ENCODE results near the gene FAM227A.
A peak's percentile ranks its signal among the peaks of the same experiment; 100 is the strongest.
"Not testable (repeated sequence)": the region's sequence is repeated elsewhere in the genome, so short reads cannot be mapped to it uniquely, and the experiment has no call there.

Gene FAM227A

DNA sequence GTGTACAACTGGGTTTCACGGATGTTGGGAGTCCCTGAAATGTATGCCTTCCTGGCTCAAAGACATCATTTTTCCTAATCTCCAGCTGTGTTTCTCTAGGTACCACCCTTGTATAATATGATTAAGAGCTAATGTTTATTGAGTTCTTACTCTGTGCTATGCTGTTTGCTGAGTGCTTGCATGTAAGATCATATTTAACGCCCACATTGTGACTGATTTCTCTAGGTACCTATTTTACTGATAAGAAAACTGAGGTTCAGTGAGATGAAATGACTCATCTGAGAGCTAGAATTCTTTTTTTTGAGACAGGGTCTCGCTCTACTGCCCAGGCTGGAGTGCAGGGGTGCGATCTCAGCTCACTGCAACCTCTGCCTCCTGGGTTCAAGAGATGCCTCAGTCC lies 42.6 kb downstream of the FAM227A start:
- no peaks in the 10 kb centered on the region for H3K4me1 Mint-ChIP-seq (ENCODE audit: low read depth in 2 of 2)
- no peak overlapping the region for H3K4me3 Mint-ChIP-seq
- peaks cover 34 to 52% of the 10 kb centered on the region in 2 donors for H3K27me3 Mint-ChIP-seq
- ATAC-seq (replicated peaks) (no peak), DNase-seq (no peak)
- no peaks in the 10 kb centered on the region for H3K36me3 Mint-ChIP-seq (ENCODE audit: insufficient read depth)
- H3K9me3 Mint-ChIP-seq, result peaks cover 0 to 6% of the 10 kb centered on the region in 2 donors
- no peak overlapping the region for H3K27ac Mint-ChIP-seq

DNA sequence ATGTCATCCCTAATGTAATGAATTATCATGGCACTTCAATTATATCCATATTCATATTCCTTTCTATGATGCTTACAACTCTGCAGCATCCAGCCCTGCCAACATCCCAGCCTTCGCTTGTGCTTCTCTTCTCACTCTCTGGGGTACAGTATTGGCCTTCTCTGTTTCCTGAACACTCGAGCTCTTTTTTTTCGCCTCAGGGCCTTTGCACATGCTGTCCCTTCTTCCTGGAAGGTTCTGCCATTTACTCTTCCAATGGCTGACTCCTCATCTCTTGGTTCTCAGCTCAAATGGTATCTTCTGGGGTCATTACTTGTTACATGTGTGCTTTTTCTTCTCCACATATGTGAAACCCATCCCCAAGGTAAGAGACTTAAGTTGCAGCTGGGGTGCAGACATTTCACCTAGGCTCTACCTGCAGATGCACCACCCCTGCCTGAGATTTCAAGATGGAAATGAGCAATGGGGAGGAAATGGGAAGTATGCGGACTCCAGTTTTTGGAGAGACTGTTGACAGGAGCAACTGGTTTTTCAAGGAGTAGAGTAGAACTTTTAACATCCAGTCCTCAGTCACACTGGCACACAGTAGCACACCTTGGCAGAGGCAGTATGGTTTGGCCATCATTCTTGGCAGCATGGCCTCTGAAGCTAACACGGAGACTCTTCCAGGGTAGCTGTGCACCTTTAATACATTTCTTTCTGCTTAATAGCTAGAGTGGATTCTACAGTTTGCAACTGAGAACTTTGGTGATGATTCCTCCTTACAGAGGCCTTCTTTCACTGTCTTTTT lies 43.8 kb downstream of the FAM227A start:
- H3K4me3 Mint-ChIP-seq, result no peak overlapping the region
- H3K27me3 Mint-ChIP-seq, result peaks cover 23 to 44% of the 10 kb centered on the region in 2 donors
- H3K4me1 Mint-ChIP-seq (ENCODE audit: low read depth in 2 of 2), result no peaks in the 10 kb centered on the region
- no peaks in the 10 kb centered on the region for H3K9me3 Mint-ChIP-seq
- no peaks in the 10 kb centered on the region for H3K36me3 Mint-ChIP-seq (ENCODE audit: insufficient read depth)
- no peak overlapping the region for H3K27ac Mint-ChIP-seq
- ATAC-seq (replicated peaks) (no peak), DNase-seq (no peak)

DNA sequence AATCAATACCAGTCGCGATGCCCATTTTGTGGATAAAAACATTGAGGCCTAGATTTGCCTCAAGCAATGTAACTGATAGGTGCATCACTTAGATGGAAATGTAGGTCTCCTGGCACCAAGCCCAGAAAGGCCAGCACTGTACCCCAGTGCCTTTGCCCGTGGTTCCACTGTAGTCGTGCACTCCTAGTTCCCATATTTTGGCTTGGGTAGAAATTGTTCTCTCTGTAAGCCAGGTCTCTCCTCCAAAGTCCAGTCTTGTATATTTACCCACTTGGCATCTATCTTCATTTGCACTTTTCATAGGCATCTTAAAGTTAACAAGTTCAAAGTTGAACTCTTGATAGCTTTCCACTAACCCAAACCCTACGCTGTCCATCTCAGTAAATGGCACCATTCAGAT lies 44.6 kb downstream of the FAM227A start:
- no peaks in the 10 kb centered on the region for H3K9me3 Mint-ChIP-seq
- DNase-seq, result no peak
- no peak overlapping the region for H3K4me3 Mint-ChIP-seq

GRCh38 chr22:38610234-38610633 lies 46.0 kb downstream of the FAM227A start:
- Mint-ChIP-seq H3K9me3 (no peaks in the 10 kb centered on the region), H3K36me3 (ENCODE audit: insufficient read depth) (no peaks in the 10 kb centered on the region), H3K27me3 (peaks cover 9 to 39% of the 10 kb centered on the region in 2 donors), H3K27ac (no peak overlapping the region), H3K4me1 (ENCODE audit: low read depth in 2 of 2) (no peaks in the 10 kb centered on the region), H3K4me3 (no peak overlapping the region)
- no peak for DNase-seq
- no peak for ATAC-seq (replicated peaks)

More for the DNA sequence above, 44.6 kb downstream of the FAM227A start:
- no peaks in the 10 kb centered on the region for H3K36me3 Mint-ChIP-seq (ENCODE audit: insufficient read depth)
- ATAC-seq (replicated peaks), result no peak
- H3K27me3 Mint-ChIP-seq, result peaks cover 14 to 44% of the 10 kb centered on the region in 2 donors
- H3K4me1 Mint-ChIP-seq (ENCODE audit: low read depth in 2 of 2), result no peaks in the 10 kb centered on the region
- H3K27ac Mint-ChIP-seq, result no peak overlapping the region

- DNase-seq, result no peak
- Mint-ChIP-seq H3K36me3 (ENCODE audit: insufficient read depth) (no peaks in the 10 kb centered on the region), H3K27ac (no peak overlapping the region)
These were observed 47.0 kb downstream of the FAM227A start for GRCh38 chr22:38608992-38609750.

GRCh38 chr22:38607680-38608079 lies 48.5 kb downstream of the FAM227A start:
- Mint-ChIP-seq H3K27me3 (peaks cover 11 to 31% of the 10 kb centered on the region in 2 donors), H3K4me3 (no peak overlapping the region), H3K9me3 (no peaks in the 10 kb centered on the region), H3K4me1 (ENCODE audit: low read depth in 2 of 2) (no peaks in the 10 kb centered on the region), H3K27ac (no peak overlapping the region), H3K36me3 (ENCODE audit: insufficient read depth) (no peaks in the 10 kb centered on the region)
- DNase-seq, result no peak
- no peak for ATAC-seq (replicated peaks)

More at GRCh38 chr22:38608992-38609750, 47.0 kb downstream of the FAM227A start:
- Mint-ChIP-seq H3K27me3 (peaks cover 5 to 31% of the 10 kb centered on the region in 2 donors), H3K9me3 (no peaks in the 10 kb centered on the region), H3K4me3 (no peak overlapping the region), H3K4me1 (ENCODE audit: low read depth in 2 of 2) (no peaks in the 10 kb centered on the region)
- no peak for ATAC-seq (replicated peaks)

DNA sequence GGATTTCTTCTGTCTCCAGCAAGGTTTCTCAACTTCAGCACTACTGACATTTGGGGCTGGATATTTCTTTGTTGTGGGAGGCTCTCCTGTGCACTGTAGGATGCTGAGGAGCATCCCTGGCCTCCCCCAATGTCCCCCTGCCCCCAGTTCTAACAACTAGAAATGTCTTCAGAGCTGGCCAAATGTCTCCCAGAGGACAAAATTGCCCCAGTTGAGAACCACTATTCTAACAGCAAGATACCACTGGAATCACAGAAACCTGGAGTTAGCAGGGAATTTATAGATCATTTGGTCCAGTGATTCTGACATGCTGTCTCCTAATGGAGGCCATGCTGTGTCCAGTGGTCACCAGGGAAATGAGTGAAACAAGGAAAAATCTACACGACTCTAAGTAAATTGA lies 54.0 kb downstream of the FAM227A start:
- Mint-ChIP-seq H3K36me3 (ENCODE audit: insufficient read depth) (no peaks in the 10 kb centered on the region), H3K4me1 (ENCODE audit: low read depth in 2 of 2) (no peaks in the 10 kb centered on the region), H3K27me3 (peaks cover 30 to 37% of the 10 kb centered on the region in 2 donors)

DNA sequence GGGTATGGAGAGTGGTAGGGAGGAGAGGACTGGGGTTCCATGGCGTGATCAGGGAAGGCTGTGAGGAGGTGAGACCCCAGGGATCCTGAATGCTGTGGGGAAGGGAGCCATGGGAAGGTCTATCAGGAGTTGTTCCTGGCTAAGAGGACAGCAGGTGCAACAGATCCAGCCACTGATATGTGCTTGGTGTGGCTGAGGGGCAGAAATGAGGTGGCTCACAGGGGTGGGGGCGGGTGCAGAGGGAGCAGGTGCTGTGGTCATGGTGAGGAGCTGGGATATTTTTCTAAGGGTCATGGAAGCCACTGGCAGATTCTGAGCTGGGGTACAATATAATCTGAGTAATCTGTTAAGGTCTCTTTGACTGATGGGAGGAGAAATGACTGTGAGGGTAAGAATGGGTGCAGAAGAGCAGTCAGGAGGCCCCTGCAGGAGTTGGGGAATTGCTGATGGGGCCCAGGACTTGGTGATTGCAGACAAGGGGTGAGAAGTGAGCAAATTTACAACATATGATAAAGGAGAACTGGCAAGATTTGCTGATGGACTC lies 54.9 kb downstream of the FAM227A start:
- H3K27ac Mint-ChIP-seq, result no peak overlapping the region
- no peaks in the 10 kb centered on the region for H3K4me1 Mint-ChIP-seq (ENCODE audit: low read depth in 2 of 2)
- peaks cover 29 to 37% of the 10 kb centered on the region in 2 donors for H3K27me3 Mint-ChIP-seq
- H3K9me3 Mint-ChIP-seq, result no peaks in the 10 kb centered on the region
- no peaks in the 10 kb centered on the region for H3K36me3 Mint-ChIP-seq (ENCODE audit: insufficient read depth)
- DNase-seq, result no peak
- ATAC-seq (replicated peaks), result no peak
- no peak overlapping the region for H3K4me3 Mint-ChIP-seq

More for the DNA sequence above, 54.0 kb downstream of the FAM227A start:
- no peak for ATAC-seq (replicated peaks)
- Mint-ChIP-seq H3K27ac (no peak overlapping the region), H3K9me3 (no peaks in the 10 kb centered on the region), H3K4me3 (no peak overlapping the region)
- DNase-seq, result no peak

GRCh38 chr22:38599466-38599865 lies 56.7 kb downstream of the FAM227A start:
- Mint-ChIP-seq H3K4me1 (ENCODE audit: low read depth in 2 of 2) (no peaks in the 10 kb centered on the region), H3K27me3 (peaks cover 41 to 47% of the 10 kb centered on the region in 2 donors), H3K4me3 (no peak overlapping the region), H3K27ac (no peak overlapping the region), H3K9me3 (no peaks in the 10 kb centered on the region), H3K36me3 (ENCODE audit: insufficient read depth) (no peaks in the 10 kb centered on the region)
- DNase-seq (no peak), ATAC-seq (replicated peaks) (no peak)

DNA sequence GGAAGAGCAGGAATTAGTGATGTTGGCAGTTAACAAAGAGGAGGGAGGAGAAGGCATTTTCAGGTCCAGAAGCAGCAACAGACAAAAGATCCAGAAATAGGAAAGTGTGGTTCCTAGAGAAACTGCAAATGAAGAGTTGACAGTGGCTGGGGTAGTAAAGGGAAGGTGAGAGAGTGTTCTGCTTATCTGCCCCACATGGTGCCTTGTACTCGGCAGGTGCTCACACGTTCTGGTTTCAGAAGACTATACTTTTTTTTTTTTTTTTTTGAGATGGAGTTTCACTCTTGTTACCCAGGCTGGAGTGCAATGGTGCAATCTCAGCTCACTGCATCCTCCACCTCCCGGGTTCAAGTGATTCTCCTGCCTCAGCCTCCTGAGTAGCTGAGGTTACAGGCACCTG lies 73.3 kb downstream of the FAM227A start:
- H3K27ac Mint-ChIP-seq; H3K4me1 Mint-ChIP-seq (ENCODE audit: low read depth in 2 of 2); H3K36me3 Mint-ChIP-seq (ENCODE audit: insufficient read depth); H3K4me3 Mint-ChIP-seq; H3K9me3 Mint-ChIP-seq; DNase-seq; ATAC-seq (replicated peaks): not testable (repeated sequence)
- peaks cover 15 to 36% of the 10 kb centered on the region in 2 donors for H3K27me3 Mint-ChIP-seq

GRCh38 chr22:38578505-38578904 lies 77.7 kb downstream of the FAM227A start:
- Mint-ChIP-seq H3K36me3 (ENCODE audit: insufficient read depth) (no peaks in the 10 kb centered on the region), H3K4me3 (no peak overlapping the region), H3K9me3 (no peaks in the 10 kb centered on the region), H3K27me3 (peaks cover 15 to 36% of the 10 kb centered on the region in 2 donors), H3K4me1 (ENCODE audit: low read depth in 2 of 2) (no peaks in the 10 kb centered on the region), H3K27ac (no peak overlapping the region)
- ATAC-seq (replicated peaks), result no peak
- DNase-seq, result no peak

DNA sequence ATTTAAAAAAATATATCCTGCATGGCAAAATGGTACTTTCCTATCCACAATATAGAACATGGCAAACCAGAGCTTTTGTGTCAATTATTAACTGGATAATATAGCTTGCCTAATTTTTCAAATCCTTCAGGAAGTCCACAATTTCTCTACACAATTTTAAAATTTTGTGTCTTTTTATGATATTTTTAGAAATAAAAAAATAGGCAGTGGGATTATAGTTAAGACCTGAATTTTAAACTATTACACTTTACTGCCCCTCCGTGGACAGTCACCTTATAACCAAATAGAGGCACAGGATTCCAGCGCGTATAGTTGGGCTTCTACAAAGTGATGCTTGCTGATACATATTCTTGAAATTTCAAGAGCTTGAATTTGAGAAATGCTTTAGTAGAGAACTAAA lies 84.1 kb downstream of the FAM227A start:
- H3K4me1 Mint-ChIP-seq (ENCODE audit: low read depth in 2 of 2), result peaks cover 15 to 17% of the 10 kb centered on the region in 2 donors
- no peak overlapping the region for H3K4me3 Mint-ChIP-seq
- H3K9me3 Mint-ChIP-seq, result no peaks in the 10 kb centered on the region
- ATAC-seq (replicated peaks) (no peak), DNase-seq (peak; percentile 18 to 30 (median 23))
- H3K36me3 Mint-ChIP-seq (ENCODE audit: insufficient read depth), result no peaks in the 10 kb centered on the region
- no peak overlapping the region for H3K27ac Mint-ChIP-seq
- no peaks in the 10 kb centered on the region for H3K27me3 Mint-ChIP-seq

DNA sequence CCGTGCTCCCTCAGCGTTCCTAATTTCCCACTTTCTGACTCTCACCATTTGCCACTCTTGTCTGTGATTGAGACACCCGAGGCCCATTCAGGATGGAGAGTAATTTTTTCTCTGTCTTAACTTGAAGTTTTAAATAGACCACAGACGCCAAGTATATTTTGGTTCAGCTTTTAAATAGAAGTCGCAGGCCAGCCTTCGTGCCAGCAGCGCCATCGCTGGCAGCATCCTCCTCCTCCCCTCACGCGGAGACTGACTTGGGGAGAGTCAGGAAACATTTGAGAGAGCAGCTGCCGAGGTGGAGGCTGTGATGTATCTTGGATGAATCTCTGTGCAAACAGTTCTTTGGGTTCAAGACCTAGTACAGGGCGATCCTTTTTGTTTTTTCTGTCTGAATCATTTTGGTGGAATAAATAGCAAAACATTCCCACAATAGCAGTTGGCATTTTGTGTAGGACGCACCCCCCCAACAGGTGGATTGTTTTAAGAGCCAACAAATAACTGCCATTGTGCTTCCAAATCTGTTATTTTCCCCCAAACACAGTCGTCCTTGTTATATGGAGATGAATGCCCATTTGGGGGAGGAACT lies 85.3 kb downstream of the FAM227A start:
- Mint-ChIP-seq H3K4me1 (ENCODE audit: low read depth in 2 of 2) (peaks cover 15 to 17% of the 10 kb centered on the region in 2 donors), H3K36me3 (ENCODE audit: insufficient read depth) (no peaks in the 10 kb centered on the region), H3K9me3 (no peaks in the 10 kb centered on the region), H3K27me3 (no peaks in the 10 kb centered on the region), H3K4me3 (peak overlapping the region; percentile 93 to 94), H3K27ac (peak overlapping the region; percentile 80 to 82)
- peak; percentile 13 for ATAC-seq (replicated peaks)
- peak; percentile 9 to 24 (median 14) for DNase-seq
